Bronchial epithelial cell (primary cell): ENCODE data around the gene KREMEN2. TPM values are rescaled to one million over a fixed set of nuclear protein-coding genes. Genes with fewer than 3 reads are reported as not detected.
"Not testable (repeated sequence)": the region's sequence is repeated elsewhere in the genome, so short reads cannot be mapped to it uniquely, and the experiment has no call there.

Experiments
- DNase-seq: peaks from one replicate; pipeline ENCODE4 v3.0.0-alpha.2; 2010; ENCODE audit warnings: low read depth
- FAIRE-seq: peaks from 2 replicates; lab custom pipeline; 2011; peaks lifted over from hg19 to GRCh38; lab: Jason Lieb, UNC
- H3K27me3 ChIP-seq: 2 replicates; pipeline ENCODE4 v1.5.1; 2011; ENCODE audit warnings: low read length; ENCODE audit not compliant: control insufficient read depth, insufficient read depth
- H3K36me3 ChIP-seq: 2 replicates; pipeline ENCODE4 v1.5.1; 2011; ENCODE audit warnings: low read length; ENCODE audit not compliant: control insufficient read depth, insufficient read depth
- H3K4me3 ChIP-seq: 2 replicates; pipeline ENCODE4 v1.5.1; 2011; ENCODE audit warnings: mild to moderate bottlenecking, low read depth, low read length, control low read depth
- total RNA-seq: library from RNA; depleted of rRNA; stranded (reverse); fragments of >200 nt; gene quantifications from 2 replicates; pipeline ENCODE4 v1.2.1, GENCODE V29; 2014
- TF ChIP-seq, protein P1 (sequence below): IDR thresholded peaks from 2 replicates; pipeline ENCODE4 v1.5.1; 2011; ENCODE audit warnings: mild to moderate bottlenecking, moderate library complexity, low read length, control low read depth, inconsistent platforms; ENCODE audit not compliant: insufficient read depth, severe bottlenecking

The KREMEN2 gene
- total RNA-seq, 1 donor from 2014 or later = 1.1 TPM

DNA sequence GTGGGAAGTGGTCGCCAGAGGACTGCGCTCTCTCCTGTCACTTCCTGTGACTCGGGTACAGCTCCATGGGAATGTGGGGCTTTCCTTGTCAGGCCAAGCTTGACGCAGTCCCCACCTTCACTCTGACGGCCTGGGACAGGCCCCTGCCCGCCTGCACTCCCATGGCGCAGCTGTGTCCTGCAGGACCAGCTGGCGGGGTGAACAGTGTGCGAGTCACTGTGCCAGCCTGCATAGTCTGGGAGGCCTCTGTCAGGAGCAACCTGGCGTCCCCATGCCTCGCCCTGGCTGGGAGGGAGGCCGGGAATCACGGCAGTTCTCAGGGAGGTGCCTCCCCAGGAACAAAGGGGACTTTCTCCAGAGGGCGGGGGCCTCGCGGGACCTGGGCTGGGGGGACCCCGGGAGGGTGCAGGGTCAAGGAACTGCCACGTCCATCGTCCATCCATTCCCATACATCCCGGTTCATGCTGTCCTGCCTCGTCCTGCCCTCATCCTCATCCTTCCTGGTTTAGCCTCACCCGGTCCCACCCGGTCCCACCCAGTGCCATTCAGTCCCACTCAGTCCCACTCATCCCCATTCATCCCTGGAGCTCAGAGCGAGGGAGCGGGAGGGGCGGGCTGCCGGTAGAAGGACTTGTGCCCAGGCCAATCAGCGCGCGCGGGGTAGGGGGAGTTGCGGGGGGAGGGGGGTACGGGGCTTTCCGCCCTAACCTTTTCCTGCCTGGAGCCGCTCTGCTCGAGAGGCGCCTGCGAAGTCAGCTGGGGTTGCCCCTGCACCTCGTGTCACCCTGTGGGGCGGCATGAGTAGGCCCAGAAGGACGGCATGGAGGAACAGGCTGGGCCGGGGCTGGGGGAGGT, 38.9 kb upstream of the KREMEN2 start:
- FAIRE-seq (no peak), DNase-seq (peak; percentile 80)
- Histone ChIP-seq H3K4me3 (no peak overlapping the region), H3K36me3 (peaks cover 18% of the 10 kb centered on the region), H3K27me3 (no peaks in the 10 kb centered on the region)
- TF ChIP-seq, protein P1, sequence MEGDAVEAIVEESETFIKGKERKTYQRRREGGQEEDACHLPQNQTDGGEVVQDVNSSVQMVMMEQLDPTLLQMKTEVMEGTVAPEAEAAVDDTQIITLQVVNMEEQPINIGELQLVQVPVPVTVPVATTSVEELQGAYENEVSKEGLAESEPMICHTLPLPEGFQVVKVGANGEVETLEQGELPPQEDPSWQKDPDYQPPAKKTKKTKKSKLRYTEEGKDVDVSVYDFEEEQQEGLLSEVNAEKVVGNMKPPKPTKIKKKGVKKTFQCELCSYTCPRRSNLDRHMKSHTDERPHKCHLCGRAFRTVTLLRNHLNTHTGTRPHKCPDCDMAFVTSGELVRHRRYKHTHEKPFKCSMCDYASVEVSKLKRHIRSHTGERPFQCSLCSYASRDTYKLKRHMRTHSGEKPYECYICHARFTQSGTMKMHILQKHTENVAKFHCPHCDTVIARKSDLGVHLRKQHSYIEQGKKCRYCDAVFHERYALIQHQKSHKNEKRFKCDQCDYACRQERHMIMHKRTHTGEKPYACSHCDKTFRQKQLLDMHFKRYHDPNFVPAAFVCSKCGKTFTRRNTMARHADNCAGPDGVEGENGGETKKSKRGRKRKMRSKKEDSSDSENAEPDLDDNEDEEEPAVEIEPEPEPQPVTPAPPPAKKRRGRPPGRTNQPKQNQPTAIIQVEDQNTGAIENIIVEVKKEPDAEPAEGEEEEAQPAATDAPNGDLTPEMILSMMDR = no peak

DNA sequence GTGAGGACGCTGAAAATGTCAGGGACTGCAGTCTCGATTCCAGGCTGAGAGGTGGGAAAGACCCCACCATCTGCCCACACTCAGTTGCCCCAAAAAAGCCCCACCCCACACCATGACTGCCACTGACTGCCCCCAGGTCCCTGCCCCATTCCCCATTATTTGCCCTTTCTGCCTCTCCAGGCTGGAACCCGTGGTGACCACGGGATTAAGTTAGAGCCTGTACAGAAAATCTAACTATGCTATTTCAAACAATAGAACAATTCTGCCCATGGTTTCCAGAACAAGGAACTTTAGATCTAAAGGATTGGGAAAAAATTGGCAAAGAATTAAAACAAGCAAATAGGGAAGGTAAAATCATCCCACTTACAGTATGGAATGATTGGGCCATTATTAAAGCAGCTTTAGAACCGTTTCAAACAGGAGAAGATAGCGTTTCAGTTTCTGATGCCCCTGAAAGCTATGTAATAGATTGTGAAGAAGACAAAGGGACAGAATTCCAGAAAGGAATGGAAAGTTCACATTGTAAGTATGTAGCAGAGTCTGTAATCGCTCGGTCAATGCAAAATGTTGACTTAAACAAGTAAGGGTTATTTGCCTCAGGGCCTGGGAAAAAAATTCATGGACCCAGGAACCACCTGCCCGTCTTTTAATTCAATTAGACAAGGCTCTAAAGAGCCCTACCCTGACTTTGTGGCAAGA, 38.0 kb upstream of the KREMEN2 start:
- TF ChIP-seq, protein P1 = no peak
- FAIRE-seq (no peak), DNase-seq (no peak)
- H3K27me3 ChIP-seq = no peaks in the 10 kb centered on the region
- H3K36me3 ChIP-seq = peaks cover 22% of the 10 kb centered on the region
- H3K4me3 ChIP-seq = no peak overlapping the region

DNA sequence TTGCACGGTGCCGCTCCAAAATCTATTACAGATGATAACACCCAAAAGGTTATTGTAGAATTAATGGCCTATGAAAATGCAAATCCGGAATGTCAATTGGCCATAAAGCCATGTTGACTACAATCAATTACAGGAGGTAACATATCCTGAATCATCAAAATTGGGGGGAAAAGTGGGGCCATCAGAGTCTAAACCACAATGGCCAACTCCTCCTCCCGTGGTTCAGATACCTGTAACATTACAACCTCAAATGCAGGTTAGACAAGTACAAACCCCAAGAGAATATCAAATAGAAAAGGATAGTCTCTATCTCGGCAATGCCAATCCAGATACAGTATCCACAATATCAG, 37.5 kb upstream of the KREMEN2 start:
- H3K4me3 ChIP-seq = no peak overlapping the region
- TF ChIP-seq, protein P1 = no peak
- no peaks in the 10 kb centered on the region for H3K27me3 ChIP-seq
- no peak for DNase-seq
- FAIRE-seq = no peak
- H3K36me3 ChIP-seq = peaks cover 24% of the 10 kb centered on the region

DNA sequence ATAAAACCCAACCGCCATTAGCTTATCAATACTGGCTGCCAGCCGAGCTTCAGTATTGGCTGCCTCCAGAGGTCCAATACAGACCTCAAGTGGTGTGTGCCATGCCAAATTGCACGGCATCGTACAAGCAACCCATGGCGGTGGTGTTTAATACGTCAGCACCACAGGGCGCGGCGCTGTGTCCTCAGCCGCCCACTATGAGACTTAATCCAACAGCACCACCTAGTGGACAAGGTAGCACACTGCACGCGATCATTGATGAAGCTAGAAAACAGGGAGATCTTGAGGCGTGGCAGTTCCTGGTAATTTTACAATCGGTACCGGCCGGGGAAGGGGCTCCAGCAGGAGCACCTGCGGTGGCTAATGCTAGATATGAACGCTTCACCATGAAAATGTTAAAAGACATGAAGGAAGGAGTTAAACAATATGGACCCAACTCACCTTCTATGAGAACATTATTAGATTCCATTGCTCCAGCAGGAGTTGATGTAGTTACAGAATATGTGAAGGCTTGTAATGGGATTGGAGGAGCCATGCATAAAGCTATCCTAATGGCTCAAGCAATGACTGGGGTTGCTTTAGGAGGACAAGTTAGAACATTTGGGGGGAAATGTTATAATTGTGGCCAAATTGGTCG, 36.9 kb upstream of the KREMEN2 start:
- Histone ChIP-seq H3K27me3 (no peaks in the 10 kb centered on the region), H3K36me3 (peaks cover 24% of the 10 kb centered on the region), H3K4me3 (no peak overlapping the region)
- TF ChIP-seq, protein P1 = peak; percentile 86
- DNase-seq (peak; percentile 82), FAIRE-seq (no peak)

DNA sequence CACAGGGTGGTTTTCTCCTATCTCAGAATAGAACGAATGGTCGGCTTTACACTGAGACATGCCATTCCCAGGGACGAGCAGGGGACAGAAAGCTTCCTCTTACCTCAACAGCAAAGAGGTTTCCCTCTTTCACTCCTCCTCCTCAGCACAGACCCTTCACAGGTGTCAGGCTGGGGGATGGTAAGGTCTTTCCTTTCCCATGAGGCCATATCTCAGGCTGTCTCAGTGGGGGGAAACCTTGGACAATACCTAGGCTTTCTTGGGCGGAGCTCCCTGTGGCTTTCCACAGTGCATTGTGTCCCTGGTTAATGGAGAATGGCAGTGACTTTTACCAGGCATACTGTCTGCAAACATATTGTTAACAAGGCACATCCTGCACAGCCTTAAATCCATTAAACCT, 35.9 kb upstream of the KREMEN2 start:
- not testable (repeated sequence) for DNase-seq, H3K4me3 ChIP-seq, FAIRE-seq, H3K27me3 ChIP-seq
- peaks cover 24% of the 10 kb centered on the region for H3K36me3 ChIP-seq

DNA sequence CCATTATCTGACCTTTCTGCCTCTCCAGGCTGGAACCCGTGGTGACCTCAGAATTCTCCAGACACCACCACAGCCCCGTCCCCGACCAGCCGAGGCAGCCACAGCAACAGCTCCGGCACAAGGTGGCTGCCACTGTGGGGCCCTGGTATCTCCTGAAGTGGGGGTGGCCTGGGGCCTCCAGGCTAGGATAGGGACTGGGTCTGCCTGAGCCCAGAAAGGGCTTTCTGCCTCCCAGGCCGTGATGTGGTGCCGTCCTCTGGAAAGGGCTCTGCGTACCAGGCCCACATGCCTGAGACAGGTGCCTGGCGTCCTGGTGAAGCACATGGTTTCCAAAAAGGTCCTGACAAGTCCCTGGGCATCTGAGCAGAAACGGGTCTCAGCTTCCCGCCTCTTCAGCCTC, 35.3 kb upstream of the KREMEN2 start:
- no peaks in the 10 kb centered on the region for H3K27me3 ChIP-seq
- DNase-seq = no peak
- no peak overlapping the region for H3K4me3 ChIP-seq
- FAIRE-seq = no peak
- H3K36me3 ChIP-seq = peaks cover 27% of the 10 kb centered on the region
- TF ChIP-seq, protein P1 = no peak
